NCI-H345 (cell line): Measurements from ENCODE around the gene AIF1.

Experiments used
- DNase-seq: peaks from one replicate; lab custom pipeline; 2025; lab: John Stamatoyannopoulos, UW

AIF1 gene

GRCh38 chr6:31620586-31621319 lies 5.7 kb downstream of the AIF1 start, which contains the start of gene PRRC2A:
Gene PRRC2A, plus strand, starts transcription at chr6:31620715. Its CDS starts 2,075 bp downstream, at chr6:31622790.
- DNase-seq: peak; percentile 87

DNA sequence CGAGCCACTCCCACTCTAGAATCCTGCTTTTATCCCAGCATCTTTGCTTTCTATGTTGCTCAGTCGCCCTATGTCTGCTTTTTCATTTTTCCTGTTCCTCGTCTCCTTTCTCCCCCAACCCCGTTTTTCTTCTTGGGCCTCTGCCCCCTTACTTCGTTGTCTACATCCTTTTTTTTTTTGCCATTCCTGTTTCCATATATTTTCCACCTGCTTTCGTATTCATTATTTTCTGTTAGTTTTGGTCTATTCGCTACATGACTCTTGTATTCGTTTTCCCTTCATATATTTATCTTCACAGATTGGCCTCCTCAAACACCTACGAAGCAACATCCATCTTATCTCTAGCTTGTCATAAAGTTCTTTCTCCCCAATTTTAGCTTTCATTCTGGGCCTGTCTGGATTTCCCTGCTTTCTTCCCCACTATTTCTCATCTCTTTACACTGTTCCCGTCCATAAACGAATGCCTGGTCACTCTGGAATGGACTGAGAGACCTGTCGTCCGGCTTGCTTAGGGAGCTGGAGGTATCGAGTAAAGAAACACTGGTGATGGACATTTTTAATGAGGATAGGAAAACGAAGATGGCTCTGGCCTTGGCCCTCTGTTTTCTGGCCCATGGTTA lies 6.4 kb downstream of the AIF1 start:
- no peak for DNase-seq

DNA sequence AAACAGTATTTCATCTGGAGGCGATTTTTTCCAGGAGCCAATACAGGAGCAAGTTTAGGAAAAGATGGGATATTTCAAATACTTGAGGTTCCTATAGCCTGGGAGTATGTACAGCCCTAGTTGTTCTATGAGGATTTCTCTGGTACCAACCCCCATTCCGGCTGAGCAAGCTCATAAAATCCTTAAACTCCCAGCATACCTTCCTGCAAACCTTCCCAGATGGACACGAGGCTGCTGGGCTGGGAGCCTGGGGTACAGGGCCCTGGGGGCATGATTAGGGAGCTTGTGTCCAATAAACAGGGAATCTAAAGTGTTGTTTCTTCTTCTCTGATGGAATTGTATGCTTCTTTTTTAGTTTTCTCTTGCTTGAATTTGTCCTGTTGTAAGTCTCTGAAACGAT lies 7.0 kb downstream of the AIF1 start:
- no peak for DNase-seq

DNA sequence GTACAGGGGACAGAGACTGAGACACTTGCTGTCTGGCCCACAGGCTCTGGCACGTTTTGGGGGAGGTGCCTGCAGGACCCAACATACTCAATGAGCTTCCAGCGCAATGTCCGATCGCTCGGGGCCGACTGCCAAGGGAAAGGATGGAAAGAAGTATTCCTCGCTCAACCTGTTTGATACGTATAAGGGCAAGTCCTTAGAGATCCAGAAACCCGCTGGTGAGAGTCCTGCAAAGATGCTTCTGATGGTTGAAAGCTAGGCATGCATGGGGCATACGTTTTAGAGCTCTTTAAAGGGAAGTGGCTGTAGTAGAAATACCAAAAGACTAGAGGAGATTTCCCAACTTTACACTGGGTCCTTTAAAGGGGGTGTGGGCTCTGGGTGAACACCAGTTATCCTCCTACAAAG lies 7.7 kb downstream of the AIF1 start:
- DNase-seq: no peak

DNA sequence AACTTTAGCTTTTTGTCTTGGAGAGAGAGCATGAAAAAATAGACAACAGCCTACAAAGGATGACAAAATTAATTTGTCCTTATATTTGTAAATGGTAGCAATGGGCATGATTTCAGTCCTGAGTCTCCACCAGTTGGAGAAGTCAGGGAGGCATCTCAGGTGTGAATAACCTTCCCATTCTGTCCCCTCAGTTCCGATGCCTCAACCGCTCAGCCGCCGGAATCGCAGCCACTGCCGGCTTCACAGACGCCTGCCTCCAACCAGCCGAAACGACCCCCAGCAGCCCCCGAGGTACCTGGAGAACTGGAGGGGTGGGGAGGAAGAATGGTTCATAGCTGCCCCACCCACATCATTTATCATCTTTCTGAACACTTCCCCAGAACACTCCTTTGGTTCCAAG lies 9.0 kb downstream of the AIF1 start:
- DNase-seq: no peak

- DNase-seq: no peak
Measured at GRCh38 chr6:31626952-31627351, 11.9 kb downstream of the AIF1 start.

GRCh38 chr6:31627690-31628287 lies 12.8 kb downstream of the AIF1 start:
- DNase-seq: no peak

- no peak for DNase-seq
Measured at GRCh38 chr6:31629014-31629413, 14.0 kb downstream of the AIF1 start.

DNA sequence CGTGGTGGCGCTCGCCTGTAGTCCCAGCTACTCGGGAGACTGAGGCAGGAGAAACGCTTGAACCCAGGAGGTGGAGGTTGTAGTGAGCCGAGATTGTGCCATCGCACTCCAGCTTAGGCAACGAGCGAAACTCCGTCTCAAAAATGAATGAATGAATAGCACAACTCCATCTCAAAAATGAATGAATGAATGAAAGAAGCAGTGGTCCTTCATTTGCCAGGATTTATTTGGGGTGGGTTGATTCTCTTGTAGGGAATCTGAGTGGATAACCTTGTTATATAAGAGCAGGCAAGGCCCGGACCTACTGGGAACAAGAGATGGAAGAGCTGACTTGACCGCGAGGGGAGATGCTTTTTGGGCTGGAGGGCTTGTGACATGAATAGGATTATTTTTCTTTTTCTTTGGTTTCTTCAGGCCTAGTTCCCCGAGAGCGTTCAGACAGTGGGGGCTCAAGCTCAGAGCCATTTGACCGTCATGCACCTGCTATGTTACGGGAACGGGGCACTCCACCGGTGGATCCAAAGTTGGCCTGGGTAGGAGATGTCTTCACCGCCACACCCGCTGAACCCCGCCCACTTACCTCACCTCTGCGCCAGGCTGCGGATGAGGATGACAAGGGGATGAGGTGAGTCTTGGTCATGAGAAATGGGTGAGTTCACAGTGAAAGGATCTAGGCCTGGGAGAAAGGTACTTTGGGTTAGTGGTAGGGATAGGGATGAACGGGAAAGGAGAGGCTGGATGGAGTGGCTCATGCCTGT lies 15.3 kb downstream of the AIF1 start:
- no peak for DNase-seq

DNA sequence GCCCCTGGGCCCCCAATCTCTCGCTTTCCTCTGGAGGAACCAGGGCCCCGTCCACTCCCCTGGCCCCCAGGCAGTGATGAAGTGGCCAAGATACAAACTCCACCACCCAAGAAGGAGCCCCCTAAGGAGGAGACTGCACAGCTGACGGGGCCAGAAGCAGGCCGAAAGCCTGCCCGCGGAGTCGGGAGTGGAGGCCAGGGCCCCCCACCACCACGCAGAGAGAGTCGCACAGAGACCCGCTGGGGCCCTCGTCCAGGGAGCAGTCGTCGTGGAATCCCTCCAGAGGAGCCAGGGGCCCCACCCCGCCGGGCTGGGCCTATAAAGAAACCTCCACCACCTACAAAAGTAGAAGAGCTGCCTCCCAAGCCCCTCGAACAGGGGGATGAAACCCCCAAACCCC lies 16.2 kb downstream of the AIF1 start:
- DNase-seq: no peak

GRCh38 chr6:31631681-31632278 lies 16.7 kb downstream of the AIF1 start:
- DNase-seq: no peak

GRCh38 chr6:31632279-31632946 lies 17.4 kb downstream of the AIF1 start:
- DNase-seq: no peak

GRCh38 chr6:31633447-31633846 lies 18.4 kb downstream of the AIF1 start:
- DNase-seq: no peak

DNA sequence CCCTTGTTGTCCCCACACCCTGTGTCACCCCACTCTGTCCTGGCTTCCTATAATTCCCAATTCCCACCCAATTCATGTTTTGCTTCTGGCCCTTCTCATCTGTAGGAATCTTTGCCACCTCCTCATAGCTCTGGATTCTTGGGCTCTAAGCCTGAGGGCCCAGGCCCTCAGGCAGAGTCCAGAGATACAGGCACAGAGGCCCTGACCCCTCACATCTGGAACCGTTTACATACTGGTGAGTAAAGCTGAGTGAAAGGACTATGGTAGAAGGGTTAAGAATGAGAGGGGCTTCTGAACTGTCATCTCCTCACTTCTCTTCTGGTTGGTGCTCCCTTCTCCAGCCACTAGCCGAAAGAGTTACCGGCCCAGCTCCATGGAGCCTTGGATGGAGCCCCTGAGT lies 19.1 kb downstream of the AIF1 start:
- DNase-seq: no peak

DNA sequence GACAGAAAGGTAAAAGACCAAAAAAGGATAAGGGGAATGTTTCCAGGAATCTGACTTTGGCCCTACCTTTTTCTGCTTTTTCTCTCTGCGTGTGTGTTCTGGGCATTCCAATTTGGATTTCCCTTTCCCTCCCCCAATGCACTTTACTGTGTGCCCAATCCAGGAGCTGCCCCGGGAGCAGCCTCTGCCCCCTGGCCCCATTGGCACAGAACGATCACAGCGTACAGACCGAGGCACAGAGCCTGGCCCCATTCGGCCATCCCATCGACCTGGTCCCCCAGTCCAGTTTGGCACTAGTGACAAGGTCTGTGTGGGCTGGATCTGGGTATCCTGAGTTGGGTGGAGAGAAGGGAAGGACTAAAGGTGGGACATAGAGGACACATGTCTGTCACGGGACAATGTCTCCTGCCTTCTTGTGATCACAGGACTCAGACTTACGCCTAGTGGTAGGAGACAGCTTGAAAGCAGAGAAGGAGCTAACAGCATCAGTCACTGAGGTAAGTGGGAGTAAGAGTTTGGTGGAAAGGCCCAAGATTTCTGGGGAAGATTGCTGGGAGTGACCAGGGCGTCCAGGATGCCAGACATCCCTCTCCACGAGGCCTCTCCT lies 20.0 kb downstream of the AIF1 start:
- DNase-seq: no peak

GRCh38 chr6:31636698-31637596 lies 21.9 kb downstream of the AIF1 start:
- no peak for DNase-seq

GRCh38 chr6:31639043-31639442 lies 24.0 kb downstream of the AIF1 start:
- no peak for DNase-seq

DNA sequence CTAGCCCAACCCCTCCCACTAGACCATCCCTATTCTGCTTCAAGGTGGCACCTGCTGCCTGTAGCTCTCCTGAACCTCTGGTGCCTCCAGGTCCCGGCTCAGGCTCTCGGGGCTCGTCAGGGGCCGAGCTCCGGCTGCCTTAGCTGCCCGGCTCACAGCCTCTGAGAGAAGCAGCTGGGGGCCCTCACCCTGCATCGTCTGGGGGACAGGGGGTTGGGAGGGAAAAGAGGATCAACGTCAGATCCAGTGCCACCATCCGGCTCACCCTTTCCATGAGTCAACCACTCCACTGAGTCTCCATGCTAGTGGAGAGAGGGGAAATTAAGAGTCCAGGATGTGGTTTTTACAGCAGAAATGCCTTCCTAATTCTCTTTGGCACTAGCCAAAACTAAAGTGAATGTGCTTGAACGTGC lies 24.4 kb downstream of the AIF1 start:
- DNase-seq: no peak

- no peak for DNase-seq
Measured at GRCh38 chr6:31640612-31641011, 25.6 kb downstream of the AIF1 start.

- DNase-seq: no peak
Measured at GRCh38 chr6:31641370-31641769, 26.3 kb downstream of the AIF1 start.
